GM12878 (cell line): ENCODE results near the gene ADAM19. TPM values are rescaled to one million over a fixed set of nuclear protein-coding genes. Genes with fewer than 3 reads are reported as not detected.

ENCODE experiments used
- ATAC-seq: fragments of 200-7000 bp; cut with Tn5 transposase; 3 replicates; pipeline ENCODE4 v1.9.1; 2020; ENCODE audit warnings: mild to moderate bottlenecking, moderate library complexity
- BruUV-seq: library from RNA; stranded (reverse); fragments of 400-500 nt; replicated peaks from 2 replicates; lab custom pipeline; 2021; lab: Mats Ljungman, UMichigan
- CTCF ChIA-PET: fragments of 300-600 bp; sonication (Branson Sonifier 250); formaldehyde crosslinking; extraction: SDS; loops from one replicate; lab custom pipeline; 2021; ENCODE audit warnings: inconsistent platforms; lab: Yijun Ruan, JAX
- POLR2A ChIA-PET: fragments of 350-600 bp; formaldehyde crosslinking; extraction: SDS; loops from one replicate; lab custom pipeline; 2021; ENCODE audit warnings: inconsistent platforms; lab: Charles Lee
- RAD21 ChIA-PET: fragments of 300-600 bp; sonication (Branson Sonifier 250); formaldehyde crosslinking; loops from one replicate; lab custom pipeline; 2023; ENCODE audit warnings: antibody characterized with exemption; ENCODE audit not compliant: unreplicated experiment; lab: Charles Lee
- SMC1A ChIA-PET: fragments of 300-600 bp; sonication (Branson Sonifier 250); formaldehyde crosslinking; loops from one replicate; lab custom pipeline; 2023; ENCODE audit not compliant: unreplicated experiment, uncharacterized antibody; lab: Charles Lee
- DNase-seq: peaks from one replicate; pipeline ENCODE4 v3.0.0-alpha.2; 2011; ENCODE audit warnings: low read depth, low spot score
- FAIRE-seq: peaks from 3 replicates; lab custom pipeline; 2011; peaks lifted over from hg19 to GRCh38; lab: Jason Lieb, UNC
- H2AFZ ChIP-seq: 2 replicates; pipeline ENCODE4 v1.6.0; 2011; ENCODE audit warnings: low read depth, low read length, control low read depth; ENCODE audit not compliant: control insufficient read depth
- H3K27ac ChIP-seq: 2 replicates; pipeline ENCODE4 v1.5.1; 2011; ENCODE audit warnings: control low read depth; ENCODE audit not compliant: control insufficient read depth, insufficient read depth
- H3K27me3 ChIP-seq, 2 experiments: replicated peaks in 1 of 2; 2 replicates each; pipeline versions ENCODE4 v1.6.0 to v1.6.1; 2011; ENCODE audit warnings: low read length in 1 of 2; ENCODE audit not compliant: control insufficient read depth in 2 of 2, insufficient read depth in 2 of 2
- H3K36me3 ChIP-seq, 2 experiments: 2 replicates each; pipeline ENCODE4 v1.5.1; 2011; ENCODE audit warnings: low read length in 1 of 2; ENCODE audit not compliant: control insufficient read depth in 2 of 2, insufficient read depth in 2 of 2
- H3K4me1 ChIP-seq: 2 replicates; pipeline ENCODE4 v1.6.1; 2011; ENCODE audit warnings: mild to moderate bottlenecking, low read length, moderate library complexity, mixed read lengths; ENCODE audit not compliant: control insufficient read depth, insufficient read depth
- H3K4me2 ChIP-seq: 2 replicates; pipeline ENCODE4 v1.6.0; 2011; ENCODE audit warnings: control low read depth; ENCODE audit not compliant: control insufficient read depth, insufficient read depth
- H3K4me3 ChIP-seq: fragments of 200-600 bp; sonication (generic); 2 replicates; pipeline ENCODE4 v1.5.1; 2016
- H3K79me2 ChIP-seq: 2 replicates; pipeline ENCODE4 v1.6.0; 2011; ENCODE audit warnings: low read length; ENCODE audit not compliant: control insufficient read depth, insufficient read depth
- H3K9ac ChIP-seq: 2 replicates; pipeline ENCODE4 v1.8.0; 2011; ENCODE audit warnings: low read length, control low read depth, mixed read lengths; ENCODE audit not compliant: control insufficient read depth, insufficient read depth
- H3K9me3 ChIP-seq: replicated peaks from 3 replicates; pipeline ENCODE4 v1.5.1; 2011; ENCODE audit warnings: mild to moderate bottlenecking, low read length; ENCODE audit not compliant: control insufficient read depth, insufficient read depth
- H4K20me1 ChIP-seq: 2 replicates; pipeline ENCODE4 v1.6.0; 2011; ENCODE audit not compliant: control insufficient read depth, insufficient read depth
- EZH2 ChIP-seq: IDR thresholded peaks from 2 replicates; pipeline ENCODE4 v1.6.1; 2012; ENCODE audit warnings: low read depth, mild to moderate bottlenecking, control low read depth, inconsistent platforms, low read length, borderline replicate concordance; ENCODE audit not compliant: control insufficient read depth
- MXI1 ChIP-seq: fragments of 150-350 bp; IDR thresholded peaks from 2 replicates; pipeline ENCODE4 v1.6.1; 2011; ENCODE audit warnings: low read depth, mild to moderate bottlenecking, inconsistent platforms, low read length, improper control_type of control experiment
- SKIL ChIP-seq: fragments of 450-650 bp; IDR thresholded peaks from 2 replicates; pipeline ENCODE4 v1.6.1; 2017; ENCODE audit warnings: mild to moderate bottlenecking, low read depth, inconsistent platforms; ENCODE audit not compliant: poor library complexity, severe bottlenecking
- WGBS: methylation state at CpG from one replicate; pipeline ENCODE4 v1.1.6; 2016; ENCODE audit warnings: low lambda C conversion rate; ENCODE audit not compliant: insufficient replicate concordance, insufficient coverage; ENCODE audit errors: missing lambda C conversion rate; 5-methylcytosine and 5-hydroxymethylcytosine counted together
- in situ Hi-C: fragments of 300-500 bp; cut with MboI; formaldehyde crosslinking; loops from 9 replicates; pipeline ENCODE4 v1.14.3; 2018; ENCODE audit warnings: mixed read lengths
- intact Hi-C: fragments of 100-400 bp; cut with micrococcal nuclease; formaldehyde crosslinking; loops from one replicate; pipeline ENCODE4 v1.14.2; 2022; ENCODE audit not compliant: unreplicated experiment
- polyA plus RNA-seq, 11 experiments: library from polyadenylated mRNA; depleted of rRNA in 4 of 11; unstranded in 6 of 11; stranded (reverse) in 5 of 11; fragments of >200 nt; fragmentation: Nextera tagmentation in 4 of 11; fragmentation: Illumina TruSeq in 1 of 11; extraction: Ambion mirVana in 4 of 11; extraction: Trizol in 1 of 11; gene quantifications; 1 replicate in 1 of 11; 2 replicates in 10 of 11; pipeline versions ENCODE4 v1.2.1 to v1.2.3, GENCODE V29; 2011 to 2016; ENCODE audit warnings: inconsistent platforms in 2 of 11, missing spikeins in 2 of 11, low read depth in 1 of 11
- total RNA-seq, 4 experiments: library from RNA; depleted of rRNA in 3 of 4; stranded (reverse); fragments of >200 nt in 3 of 4; fragmentation: Illumina TruSeq in 1 of 4; extraction: Trizol in 1 of 4; gene quantifications; 2 replicates each; pipeline versions ENCODE4 v1.2.1 to v1.2.3, GENCODE V29; 2013 to 2021

Gene ADAM19
- total and polyA plus RNA-seq, 10 of the 15 experiments (the other 5 are each of a cell fraction or from before 2014, with no cell fraction given): 16.0 to 92.8 (median 44.7) TPM

GRCh38 chr5:157450024-157450423 lies 125.6 kb downstream of the ADAM19 start:
- RAD21 ChIA-PET: interaction anchor here (1.6 kb wide), 1 partner anchor 14 kb away, joined by 5 read pairs; no protein-coding TSS in a partner anchor
- Histone ChIP-seq H3K4me3 (no peak overlapping the region), H4K20me1 (no peaks in the 10 kb centered on the region), H2AFZ (no peak overlapping the region), H3K27me3 (no peaks in the 10 kb centered on the region), H3K9ac (no peak overlapping the region), H3K79me2 (no peaks in the 10 kb centered on the region), H3K4me1 (no peaks in the 10 kb centered on the region), H3K27ac (no peak overlapping the region), H3K36me3 (no peaks in the 10 kb centered on the region), H3K4me2 (no peak overlapping the region), H3K9me3 (no peaks in the 10 kb centered on the region)
- no peak for ATAC-seq
- POLR2A ChIA-PET: interaction anchor here (1.4 kb wide), 1 partner anchor 16 kb away, joined by 3 read pairs; no protein-coding TSS in a partner anchor
- BruUV-seq: no TSS peak
- TF ChIP-seq MXI1: no peak
- TF ChIP-seq SKIL: no peak
- no peak for TF ChIP-seq EZH2
- intact Hi-C loops (no loop called here), in situ Hi-C loops (no loop called here)
- CTCF ChIA-PET: interaction anchor here (0.9 to 4.4 kb wide), 9 partner anchors 10 to 625 kb away, joined by 3 to 27 read pairs (median 3); partner anchors contain the start of gene NIPAL4
- no peak for DNase-seq
- SMC1A ChIA-PET: interaction anchor here (1.0 to 1.5 kb wide), 4 partner anchors 17 to 201 kb away, joined by 3 to 6 read pairs (median 4); no protein-coding TSS in a partner anchor
- FAIRE-seq: no peak
- 60% methylated on average over 3 of the region's 3 CpGs for WGBS
